NOMO-1 treated with DMSO at 0.1 percent for 48 hours (cell line): ENCODE results near the gene PABPN1L.

Source experiments
- DNase-seq: peaks from one replicate; lab custom pipeline; 2025; ENCODE audit not compliant: unreplicated experiment; lab: John Stamatoyannopoulos, UW

Gene PABPN1L

GRCh38 chr16:88884569-88885271 is 18.3 kb upstream of the PABPN1L start:
- DNase-seq = no peak

DNA sequence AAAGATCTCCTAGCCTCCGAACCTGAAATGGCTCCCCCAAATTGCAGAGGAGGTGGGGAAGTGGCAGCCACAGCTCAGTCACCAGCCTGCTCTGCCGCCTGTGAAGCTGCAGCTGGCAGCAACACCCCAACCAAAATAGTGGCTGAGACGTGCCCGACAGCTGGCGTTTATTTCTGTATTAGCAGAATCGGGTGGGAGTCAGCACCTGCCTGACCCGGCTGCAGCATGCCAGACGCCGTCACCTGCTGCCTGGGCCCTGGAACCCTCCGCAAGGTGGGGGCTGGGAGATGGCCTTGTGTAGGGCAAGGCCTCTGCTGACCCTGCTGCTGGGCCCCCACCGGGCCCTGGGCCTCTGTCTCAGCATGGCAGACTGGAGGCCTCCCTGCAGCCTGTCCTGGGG is 17.5 kb upstream of the PABPN1L start:
- no peak for DNase-seq

DNA sequence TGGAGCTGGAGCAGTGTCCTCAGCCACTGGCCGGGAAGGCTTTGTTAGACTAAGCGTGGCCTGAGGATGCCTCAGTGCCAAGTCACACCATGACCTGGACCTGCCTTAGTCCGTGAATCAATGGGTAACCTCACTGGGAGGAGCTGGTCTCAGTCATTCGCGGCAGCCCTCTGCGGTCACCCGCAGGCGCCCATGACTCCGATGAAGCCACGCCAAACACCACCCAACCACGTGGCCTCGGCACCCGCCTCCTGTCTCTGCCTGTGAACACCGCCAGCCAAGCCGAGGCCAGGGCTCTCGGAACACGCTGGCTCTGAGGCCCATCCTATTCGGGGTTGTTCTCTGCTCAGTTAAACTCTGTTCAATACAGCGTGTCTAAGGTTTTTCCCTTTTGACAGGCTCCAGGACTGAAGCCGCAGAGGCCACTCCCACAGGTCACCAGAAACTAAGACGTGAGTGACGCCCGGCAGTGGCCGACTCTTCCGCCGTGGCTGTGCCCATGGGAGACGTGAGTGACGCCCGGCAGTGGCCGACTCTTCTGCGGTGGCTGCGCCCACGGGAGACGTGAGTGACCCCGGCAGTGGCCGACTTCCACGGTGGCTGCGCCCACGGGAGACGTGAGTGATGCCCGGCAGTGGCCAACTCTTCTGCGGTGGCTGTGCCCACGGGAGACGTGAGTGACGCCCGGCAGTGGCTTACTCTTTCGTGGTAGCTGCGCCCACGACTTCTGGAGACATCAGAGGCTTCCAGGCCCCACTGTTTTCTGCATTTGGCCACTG is 16.8 kb upstream of the PABPN1L start:
- DNase-seq = no peak

DNA sequence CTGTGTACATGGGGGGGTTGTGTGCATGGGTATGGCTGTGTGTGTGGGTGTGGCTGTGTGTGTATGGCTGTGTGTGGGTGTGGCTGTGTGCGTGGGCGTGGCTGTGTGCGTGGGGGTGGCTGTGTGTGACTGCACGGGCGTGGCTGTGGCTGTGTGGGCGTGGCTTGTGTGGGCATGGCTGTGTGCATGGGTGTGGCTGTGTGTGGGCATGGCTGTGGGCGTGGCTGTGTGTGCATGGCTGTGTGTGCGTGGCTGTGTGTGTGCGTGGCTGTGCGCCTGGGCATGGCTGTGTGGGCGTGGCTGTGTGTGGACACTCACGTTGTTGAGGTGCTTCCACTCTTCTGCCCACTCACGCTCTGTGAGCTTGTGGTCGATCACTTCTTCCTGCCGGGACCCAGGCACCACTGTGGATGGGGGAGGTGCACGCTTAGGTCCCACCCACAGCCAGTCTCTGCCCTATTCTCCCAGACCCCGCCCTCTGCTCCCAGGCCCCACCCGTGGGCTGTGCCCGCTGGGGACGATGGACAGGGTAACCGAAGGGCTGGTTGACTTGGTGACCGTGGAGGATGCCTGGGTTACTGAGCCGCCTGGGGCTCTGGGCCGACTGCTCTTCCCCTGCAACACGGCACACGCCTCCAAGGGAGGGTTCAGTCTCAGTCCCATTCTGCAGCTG is 16.0 kb upstream of the PABPN1L start:
- no peak for DNase-seq

GRCh38 chr16:88881675-88882357 is 15.4 kb upstream of the PABPN1L start:
- DNase-seq = no peak

GRCh38 chr16:88881007-88881615 is 14.7 kb upstream of the PABPN1L start:
- DNase-seq = no peak

DNA sequence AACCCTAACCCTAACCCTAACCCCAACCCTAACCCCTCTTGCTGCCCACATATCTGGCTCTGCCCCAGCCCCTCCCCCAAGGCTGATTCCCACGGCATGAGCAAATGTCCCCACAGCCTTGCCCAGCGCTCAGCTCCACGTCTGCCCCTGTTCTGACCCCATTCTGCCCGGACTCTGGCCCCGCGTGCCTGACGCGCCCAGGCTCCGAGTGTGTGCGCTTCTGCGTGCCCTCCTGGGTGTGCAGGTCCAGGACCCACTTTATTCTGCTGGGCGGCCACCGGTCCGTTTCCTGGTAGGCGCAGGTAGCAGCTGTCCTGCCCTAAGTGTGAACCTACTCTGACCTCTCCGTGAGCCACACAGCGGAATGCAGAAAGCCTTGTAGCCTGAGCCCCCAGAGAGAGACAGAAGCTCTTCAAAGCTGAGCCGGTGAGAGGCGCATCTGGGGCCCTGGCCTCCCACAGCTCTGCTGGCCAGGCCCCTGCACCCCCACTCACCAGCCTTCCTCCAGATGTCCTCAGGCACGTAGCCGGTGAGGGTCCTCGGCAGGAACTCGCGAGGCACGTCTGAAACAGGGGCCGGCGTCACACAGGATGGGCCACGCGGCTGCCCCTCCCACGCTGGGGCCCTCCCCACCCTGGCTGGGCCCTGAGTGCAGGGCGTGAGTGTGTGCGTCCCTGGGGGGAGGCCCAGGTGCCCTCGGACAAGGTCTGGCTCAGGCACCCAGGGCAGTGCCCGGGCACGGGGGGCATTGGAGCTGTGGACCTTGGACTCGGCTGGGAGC is 14.0 kb upstream of the PABPN1L start:
- no peak for DNase-seq

- DNase-seq = no peak
These were observed 13.3 kb upstream of the PABPN1L start for GRCh38 chr16:88879788-88880055.

GRCh38 chr16:88878967-88879787 is 12.7 kb upstream of the PABPN1L start:
- DNase-seq = no peak

- no peak for DNase-seq
These were observed 11.9 kb upstream of the PABPN1L start for GRCh38 chr16:88878356-88878755.

DNA sequence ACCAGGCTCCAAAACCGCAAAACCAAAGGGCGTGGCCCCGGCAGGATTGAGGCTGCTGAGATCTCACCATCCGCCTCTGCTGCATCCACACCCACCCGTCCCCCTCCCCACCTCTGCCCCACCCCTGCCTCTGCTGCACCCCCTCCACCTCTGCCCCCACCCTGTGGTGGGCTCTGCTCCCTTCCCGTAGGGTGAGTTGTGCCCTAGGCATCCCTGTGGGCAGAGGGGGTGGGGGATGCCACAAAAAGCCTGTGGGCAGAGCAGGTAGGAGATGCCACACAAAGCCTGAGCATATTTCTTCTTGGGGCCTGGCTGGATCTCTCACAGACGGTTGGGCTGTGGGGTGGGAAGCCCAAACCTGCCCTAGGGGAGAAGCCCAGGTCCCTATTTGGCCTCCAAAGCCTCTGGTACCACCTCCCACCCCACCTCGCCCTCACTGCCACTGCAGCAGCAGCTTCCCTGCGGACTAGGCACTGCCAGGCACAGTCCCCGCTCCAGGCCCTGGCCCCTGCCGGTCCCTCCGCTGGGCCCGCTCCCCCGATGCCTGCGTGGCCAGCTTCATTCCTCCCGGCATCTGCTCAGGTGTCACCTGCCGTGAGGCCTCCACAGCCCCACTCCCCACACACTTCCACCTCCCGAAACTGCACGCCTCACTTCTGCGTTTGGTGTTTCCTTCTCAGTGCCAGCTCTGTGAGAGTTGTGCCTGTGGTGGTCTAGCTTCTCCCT is 11.3 kb upstream of the PABPN1L start:
- no peak for DNase-seq

DNA sequence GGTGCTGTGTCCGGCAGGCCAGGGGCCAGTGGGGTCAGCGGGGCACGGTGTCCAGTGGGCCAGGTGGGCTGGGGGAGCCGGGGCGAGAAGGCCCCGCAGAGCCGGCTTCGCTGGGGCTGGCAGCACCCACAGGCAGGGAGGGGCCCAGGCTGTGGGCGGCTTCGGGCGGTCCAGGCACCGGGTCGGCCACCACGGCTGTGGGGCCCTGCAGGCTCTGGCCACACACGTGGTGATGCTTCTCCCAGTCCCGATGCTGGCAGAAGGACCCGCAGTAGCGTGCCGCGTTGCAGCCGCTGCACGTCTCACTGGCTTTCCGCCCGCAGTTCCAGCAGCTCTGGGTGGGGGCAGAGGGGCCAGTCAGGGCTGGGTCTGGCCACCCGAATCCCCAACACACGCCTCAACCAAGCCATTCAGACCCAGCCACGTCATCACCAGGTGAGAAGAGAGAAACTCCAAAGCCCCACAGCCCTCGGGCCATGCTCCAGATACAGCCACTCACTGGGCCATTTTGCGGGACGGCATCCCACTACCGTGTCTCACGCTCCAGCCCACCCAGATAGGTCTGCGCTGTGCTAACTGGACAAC is 10.6 kb upstream of the PABPN1L start:
- DNase-seq = no peak

GRCh38 chr16:88875703-88876234 is 9.3 kb upstream of the PABPN1L start:
- no peak for DNase-seq

- no peak for DNase-seq
These were observed 8.6 kb upstream of the PABPN1L start for GRCh38 chr16:88874938-88875599.

DNA sequence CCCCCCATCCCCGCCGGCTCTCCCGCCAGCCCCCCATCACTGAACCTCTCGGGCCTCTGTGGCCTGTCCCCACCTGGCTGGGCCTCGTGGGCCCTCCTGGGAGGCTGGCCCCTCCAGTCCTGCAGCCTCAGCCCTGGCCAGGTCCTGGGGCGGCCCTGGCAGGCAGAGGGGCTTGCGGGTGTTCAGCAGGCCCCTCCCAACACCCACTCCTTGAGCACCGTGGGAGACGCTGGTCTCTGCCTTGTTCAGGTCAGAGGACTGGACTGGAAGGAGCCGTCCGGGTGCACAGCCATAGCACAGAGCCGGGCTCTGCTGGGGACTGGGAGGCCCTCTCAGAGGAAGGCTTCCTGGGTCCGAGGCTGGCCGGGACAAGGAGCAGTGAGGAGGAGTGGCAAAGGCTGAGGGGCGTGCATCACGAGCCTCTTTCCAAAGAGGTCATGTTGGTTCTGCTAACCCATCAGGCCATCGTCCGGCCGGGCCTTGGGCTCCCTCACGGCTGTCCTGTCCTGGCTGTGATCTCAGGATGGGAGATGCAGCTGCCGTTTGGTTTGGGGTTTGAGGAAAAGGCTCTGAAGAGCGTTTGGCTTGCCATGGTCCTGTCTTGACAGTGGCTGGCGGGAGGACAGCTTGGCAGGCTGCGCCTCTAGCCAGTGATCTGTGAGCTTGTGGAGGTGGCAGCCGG is 6.3 kb upstream of the PABPN1L start:
- no peak for DNase-seq

GRCh38 chr16:88871730-88872416 is 5.4 kb upstream of the PABPN1L start:
- no peak for DNase-seq

DNA sequence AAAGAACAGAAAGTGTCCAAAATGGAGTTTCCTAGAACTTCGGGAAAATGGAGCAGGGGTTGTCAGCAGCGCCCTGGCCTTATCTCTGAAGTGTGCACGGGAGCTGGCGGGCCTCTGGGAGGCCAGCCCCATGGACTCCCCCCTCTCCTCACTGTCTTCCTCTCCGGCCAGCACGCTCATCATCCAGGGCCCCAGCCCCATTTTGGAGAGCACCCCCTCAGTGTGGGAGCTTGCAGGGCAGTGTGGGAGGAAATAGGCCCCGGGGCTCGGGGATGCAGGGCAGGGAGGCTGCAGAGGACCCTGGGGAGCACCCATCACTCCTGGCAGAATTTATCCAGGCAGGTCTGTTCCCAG is 4.9 kb upstream of the PABPN1L start:
- no peak for DNase-seq
